Hepatocyte (in vitro differentiated cells): ENCODE results near the gene PCLAF. TPM values are rescaled to one million over a fixed set of nuclear protein-coding genes. Genes with fewer than 3 reads are reported as not detected.

Source experiments
- DNase-seq: peaks from one replicate; pipeline ENCODE4 v3.0.0-alpha.2; 2016; ENCODE audit warnings: low spot score
- H2AFZ ChIP-seq: fragments of 200-600 bp; sonication (generic); 2 replicates; pipeline ENCODE4 v1.6.0; 2016; ENCODE audit warnings: antibody characterized with exemption, mild to moderate bottlenecking
- H3K27ac ChIP-seq: fragments of 200-600 bp; sonication (generic); 2 replicates; pipeline ENCODE4 v1.5.1; 2016; ENCODE audit warnings: mild to moderate bottlenecking
- H3K27me3 ChIP-seq: fragments of 200-600 bp; sonication (generic); 2 replicates; pipeline ENCODE4 v1.6.1; 2016
- H3K36me3 ChIP-seq: fragments of 200-600 bp; sonication (generic); replicated peaks from 2 replicates; pipeline ENCODE4 v1.5.1; 2016; ENCODE audit warnings: low read depth; ENCODE audit not compliant: insufficient read depth
- H3K4me1 ChIP-seq: fragments of 200-600 bp; sonication (generic); 2 replicates; pipeline ENCODE4 v1.5.1; 2016; ENCODE audit warnings: mild to moderate bottlenecking, moderate library complexity; ENCODE audit not compliant: insufficient read depth
- H3K4me2 ChIP-seq: fragments of 200-600 bp; sonication (generic); 2 replicates; pipeline ENCODE4 v1.6.0; 2016
- H3K4me3 ChIP-seq: fragments of 200-600 bp; sonication (generic); 2 replicates; pipeline ENCODE4 v1.5.1; 2016; ENCODE audit warnings: mild to moderate bottlenecking
- H3K79me2 ChIP-seq: fragments of 200-600 bp; sonication (generic); 2 replicates; pipeline ENCODE4 v1.6.0; 2017; ENCODE audit warnings: mild to moderate bottlenecking
- H3K9me2 ChIP-seq: fragments of 200-600 bp; sonication (generic); replicated peaks from 2 replicates; pipeline ENCODE4 v1.6.0; 2017; ENCODE audit warnings: mild to moderate bottlenecking; ENCODE audit not compliant: insufficient read depth
- H3K9me3 ChIP-seq: fragments of 200-600 bp; sonication (generic); 2 replicates; pipeline ENCODE4 v1.5.1; 2016; ENCODE audit warnings: low read depth, mild to moderate bottlenecking
- H4K20me1 ChIP-seq: fragments of 200-600 bp; sonication (generic); 2 replicates; pipeline ENCODE4 v1.6.0; 2016; ENCODE audit warnings: mild to moderate bottlenecking; ENCODE audit not compliant: insufficient read depth, poor library complexity, severe bottlenecking
- EZH2 ChIP-seq: fragments of 200-600 bp; sonication (generic); IDR thresholded peaks from 2 replicates; pipeline ENCODE4 v1.6.1; 2016; ENCODE audit warnings: antibody characterized with exemption, mild to moderate bottlenecking, borderline replicate concordance
- EZH2phosphoT487 ChIP-seq: fragments of 200-600 bp; sonication (generic); IDR thresholded peaks from one replicate; pipeline ENCODE4 v1.6.1; 2018; ENCODE audit warnings: antibody characterized with exemption, mild to moderate bottlenecking, low read depth, moderate library complexity; ENCODE audit not compliant: unreplicated experiment, severe bottlenecking
- WGBS: methylation state at CpG from one replicate; pipeline ENCODE4 v1.1.6; 2016; ENCODE audit warnings: low lambda C conversion rate; ENCODE audit errors: missing lambda C conversion rate; 5-methylcytosine and 5-hydroxymethylcytosine counted together
- polyA plus RNA-seq: library from polyadenylated mRNA; unstranded; fragments of >200 nt; fragmentation: Nextera tagmentation; extraction: Ambion mirVana; gene quantifications from 2 replicates; pipeline ENCODE4 v1.2.1, GENCODE V29; 2016
- total RNA-seq: library from RNA; depleted of rRNA; stranded (reverse); fragments of >200 nt; gene quantifications from 2 replicates; pipeline ENCODE4 v1.2.3, GENCODE V29; 2014
- TF ChIP-seq, protein P1 (sequence below): fragments of 200-600 bp; sonication (generic); IDR thresholded peaks from 2 replicates; pipeline ENCODE4 v1.5.1; 2016; ENCODE audit warnings: antibody characterized with exemption, mild to moderate bottlenecking; ENCODE audit not compliant: poor library complexity

Gene PCLAF
- total and polyA plus RNA-seq, 2 experiments from 2014 or later: 21.2 to 25.3 TPM

DNA sequence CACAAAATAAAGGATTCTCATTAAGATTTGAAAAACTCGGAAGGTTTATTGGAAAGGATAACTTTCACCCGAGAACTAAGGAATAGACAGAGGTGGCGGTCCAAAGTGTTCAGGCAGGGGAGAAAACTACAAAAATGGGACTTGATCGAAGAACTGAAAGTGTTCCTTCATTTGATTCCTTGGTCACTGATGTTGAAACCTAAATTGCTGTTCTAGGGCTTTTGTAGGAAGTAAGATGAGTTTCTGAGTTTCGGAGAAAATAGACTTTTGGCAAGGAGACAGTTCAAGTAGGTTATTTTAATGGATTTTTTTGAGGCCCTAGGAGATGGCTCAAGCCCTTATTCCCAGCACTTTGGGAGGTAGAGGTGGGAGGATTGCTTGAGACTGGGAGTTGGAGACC lies 7.8 kb upstream of the PCLAF start:
- H4K20me1 ChIP-seq: no peaks in the 10 kb centered on the region
- H3K9me3 ChIP-seq: no peaks in the 10 kb centered on the region
- peak overlapping the region; percentile 79 for H3K4me2 ChIP-seq
- no peaks in the 10 kb centered on the region for H3K4me1 ChIP-seq
- no peak overlapping the region for H3K27ac ChIP-seq
- TF ChIP-seq EZH2: no peak
- TF ChIP-seq EZH2phosphoT487: no peak
- TF ChIP-seq, protein P1, sequence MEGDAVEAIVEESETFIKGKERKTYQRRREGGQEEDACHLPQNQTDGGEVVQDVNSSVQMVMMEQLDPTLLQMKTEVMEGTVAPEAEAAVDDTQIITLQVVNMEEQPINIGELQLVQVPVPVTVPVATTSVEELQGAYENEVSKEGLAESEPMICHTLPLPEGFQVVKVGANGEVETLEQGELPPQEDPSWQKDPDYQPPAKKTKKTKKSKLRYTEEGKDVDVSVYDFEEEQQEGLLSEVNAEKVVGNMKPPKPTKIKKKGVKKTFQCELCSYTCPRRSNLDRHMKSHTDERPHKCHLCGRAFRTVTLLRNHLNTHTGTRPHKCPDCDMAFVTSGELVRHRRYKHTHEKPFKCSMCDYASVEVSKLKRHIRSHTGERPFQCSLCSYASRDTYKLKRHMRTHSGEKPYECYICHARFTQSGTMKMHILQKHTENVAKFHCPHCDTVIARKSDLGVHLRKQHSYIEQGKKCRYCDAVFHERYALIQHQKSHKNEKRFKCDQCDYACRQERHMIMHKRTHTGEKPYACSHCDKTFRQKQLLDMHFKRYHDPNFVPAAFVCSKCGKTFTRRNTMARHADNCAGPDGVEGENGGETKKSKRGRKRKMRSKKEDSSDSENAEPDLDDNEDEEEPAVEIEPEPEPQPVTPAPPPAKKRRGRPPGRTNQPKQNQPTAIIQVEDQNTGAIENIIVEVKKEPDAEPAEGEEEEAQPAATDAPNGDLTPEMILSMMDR: no peak
- peaks cover 43% of the 10 kb centered on the region for H3K79me2 ChIP-seq
- H3K9me2 ChIP-seq: no peaks in the 10 kb centered on the region
- 94% methylated on average over 5 of the region's 5 CpGs for WGBS
- no peaks in the 10 kb centered on the region for H3K27me3 ChIP-seq
- H3K36me3 ChIP-seq: no peaks in the 10 kb centered on the region
- no peak overlapping the region for H2AFZ ChIP-seq
- no peak overlapping the region for H3K4me3 ChIP-seq
- DNase-seq: no peak

DNA sequence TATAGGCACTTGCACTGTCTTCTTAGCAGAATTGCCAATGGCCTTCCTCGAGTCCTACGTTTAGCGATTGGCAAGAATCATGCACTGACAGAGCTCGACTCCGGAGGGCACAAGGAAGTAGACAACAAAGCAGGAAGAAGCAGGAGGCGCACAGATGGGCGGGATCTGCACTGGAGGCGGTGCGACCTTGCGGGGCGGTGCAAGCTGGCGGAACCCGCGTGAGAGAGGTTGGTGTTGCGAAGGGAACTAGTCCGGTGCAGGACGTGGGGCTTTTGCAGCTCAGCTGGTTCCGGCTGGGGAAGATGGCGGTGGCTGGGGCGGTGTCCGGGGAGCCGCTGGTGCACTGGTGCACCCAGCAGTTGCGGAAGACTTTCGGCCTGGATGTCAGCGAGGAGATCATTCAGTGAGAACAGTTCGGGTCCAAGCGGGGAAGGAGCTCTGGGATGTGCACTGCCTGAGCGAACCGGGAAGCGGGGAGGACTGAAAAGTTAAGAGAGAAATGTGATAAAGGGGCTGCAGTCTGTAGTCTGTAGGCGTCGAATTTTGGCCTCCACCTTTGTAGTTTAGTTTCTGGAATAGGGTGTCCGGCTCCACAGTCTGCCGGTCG lies 6.4 kb upstream of the PCLAF start, which contains the start of gene TRIP4:
TSS of gene TRIP4 (plus strand) at position 275 of the 607 bp plus-strand sequence. CDS start at position 303, 28 bp downstream.
- no peaks in the 10 kb centered on the region for H3K27me3 ChIP-seq
- peak within 1 kb of the TSS; percentile 84 for H3K27ac ChIP-seq
- DNase-seq: peak; percentile 96
- H3K9me2 ChIP-seq: no peaks in the 10 kb centered on the region
- TF ChIP-seq EZH2phosphoT487 (no peak), EZH2 (no peak)
- TF ChIP-seq, protein P1: peak; percentile 14
- 2% methylated on average over 35 of the region's 35 CpGs for WGBS
- peak within 1 kb of the TSS; percentile 93 for H2AFZ ChIP-seq
- no peaks in the 10 kb centered on the region for H4K20me1 ChIP-seq
- no peaks in the 10 kb centered on the region for H3K9me3 ChIP-seq
- no peaks in the 10 kb centered on the region for H3K36me3 ChIP-seq
- no peaks in the 10 kb centered on the region for H3K4me1 ChIP-seq
- H3K4me2 ChIP-seq: peak within 1 kb of the TSS; percentile 84
- peak within 1 kb of the TSS; percentile 67 for H3K4me3 ChIP-seq
- peaks cover 43% of the 10 kb centered on the region for H3K79me2 ChIP-seq

DNA sequence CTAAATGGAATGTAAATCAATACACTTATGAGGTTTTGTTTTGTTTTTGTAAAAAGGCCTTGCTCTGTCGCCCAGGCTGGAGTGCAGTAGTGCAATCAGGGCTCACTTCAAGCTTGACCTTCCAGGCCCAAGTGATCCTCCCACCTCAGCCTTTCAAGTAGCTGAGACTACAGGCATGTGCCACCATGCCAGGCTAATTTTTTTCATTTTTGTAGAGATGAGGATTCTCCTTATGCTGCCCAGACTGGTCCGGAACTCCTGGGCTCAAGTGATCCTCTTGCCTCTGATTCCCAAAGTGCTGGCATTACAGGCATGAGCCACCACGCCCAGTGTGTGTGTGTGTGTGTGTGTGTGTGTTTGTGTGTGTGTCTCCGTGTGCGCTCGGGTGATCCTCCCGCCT lies 5.0 kb upstream of the PCLAF start:
- no peak overlapping the region for H2AFZ ChIP-seq
- H3K27me3 ChIP-seq: no peaks in the 10 kb centered on the region
- H3K36me3 ChIP-seq: no peaks in the 10 kb centered on the region
- H3K9me2 ChIP-seq: no peaks in the 10 kb centered on the region
- no peak for DNase-seq
- H3K79me2 ChIP-seq: peaks cover 40% of the 10 kb centered on the region
- WGBS: 96% methylated on average over 6 of the region's 7 CpGs
- TF ChIP-seq EZH2 (no peak), EZH2phosphoT487 (no peak)
- TF ChIP-seq, protein P1: no peak
- H3K27ac ChIP-seq: no peak overlapping the region
- no peaks in the 10 kb centered on the region for H3K4me1 ChIP-seq
- H3K4me3 ChIP-seq: no peak overlapping the region
- no peak overlapping the region for H3K4me2 ChIP-seq
- no peaks in the 10 kb centered on the region for H3K9me3 ChIP-seq
- no peaks in the 10 kb centered on the region for H4K20me1 ChIP-seq
